NCI-H526 treated with DMSO at 0.1 percent for 48 hours (cell line): ENCODE data around the gene SUV39H1.
"Not testable (repeated sequence)": the region's sequence is repeated elsewhere in the genome, so short reads cannot be mapped to it uniquely, and the experiment has no call there.

ENCODE experiments used
- DNase-seq: peaks from one replicate; lab custom pipeline; 2025; lab: John Stamatoyannopoulos, UW

Gene SUV39H1, protein sequence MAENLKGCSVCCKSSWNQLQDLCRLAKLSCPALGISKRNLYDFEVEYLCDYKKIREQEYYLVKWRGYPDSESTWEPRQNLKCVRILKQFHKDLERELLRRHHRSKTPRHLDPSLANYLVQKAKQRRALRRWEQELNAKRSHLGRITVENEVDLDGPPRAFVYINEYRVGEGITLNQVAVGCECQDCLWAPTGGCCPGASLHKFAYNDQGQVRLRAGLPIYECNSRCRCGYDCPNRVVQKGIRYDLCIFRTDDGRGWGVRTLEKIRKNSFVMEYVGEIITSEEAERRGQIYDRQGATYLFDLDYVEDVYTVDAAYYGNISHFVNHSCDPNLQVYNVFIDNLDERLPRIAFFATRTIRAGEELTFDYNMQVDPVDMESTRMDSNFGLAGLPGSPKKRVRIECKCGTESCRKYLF

DNA sequence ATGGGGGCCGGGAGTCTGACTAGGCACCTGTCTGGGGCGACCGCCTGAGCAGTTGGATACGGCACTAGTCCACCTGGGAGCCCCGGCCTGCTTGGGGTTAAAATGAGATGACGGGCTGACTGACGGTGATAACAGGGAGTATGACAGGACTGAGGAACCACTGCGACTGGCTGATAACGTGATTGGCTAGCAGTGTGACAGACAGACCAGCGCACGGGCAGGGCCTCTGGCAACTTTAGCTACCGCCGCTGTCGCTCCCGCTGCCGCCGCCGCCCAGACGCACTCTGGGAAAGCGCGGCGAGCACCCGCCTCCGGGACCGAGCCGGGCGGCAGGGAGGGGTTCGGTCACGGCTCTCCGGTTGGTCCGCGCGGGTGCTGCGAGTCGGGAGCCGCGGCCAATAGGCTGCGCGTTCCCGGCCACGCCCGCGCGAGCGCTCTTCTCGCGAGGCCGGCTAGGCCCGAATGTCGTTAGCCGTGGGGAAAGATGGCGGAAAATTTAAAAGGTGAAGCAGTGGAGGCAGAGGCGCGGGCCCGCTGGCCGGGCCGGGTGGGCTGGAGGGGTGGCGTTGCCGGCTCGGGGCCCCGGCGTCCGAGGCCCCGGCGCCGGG, at the start of gene SUV39H1:
SUV39H1 (plus strand) TSS at position 434 of the 608 bp plus-strand sequence; CDS start at position 485, 51 bp downstream.
- DNase-seq = peak; percentile 68

DNA sequence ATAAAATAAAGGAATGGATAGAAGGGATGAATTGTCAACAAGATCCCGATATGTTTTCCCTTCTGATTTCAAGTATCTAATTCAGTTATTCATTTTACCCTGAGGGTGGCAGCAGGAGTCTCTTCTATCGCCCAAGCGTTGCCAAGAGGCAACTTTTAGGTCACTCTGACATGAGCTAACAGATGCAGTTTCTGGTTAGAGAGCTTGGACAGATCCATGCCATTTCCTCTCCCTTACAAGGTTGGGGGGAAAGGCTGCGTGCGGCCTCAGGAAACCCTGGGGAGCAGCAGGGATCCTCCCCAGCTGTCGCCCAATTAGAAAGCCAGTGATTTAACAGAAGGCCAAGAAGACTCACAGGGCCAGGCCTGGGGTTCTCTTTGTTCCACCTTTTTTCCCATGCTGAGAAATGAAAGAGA, 48.2 kb upstream of the SUV39H1 start:
- no peak for DNase-seq

DNA sequence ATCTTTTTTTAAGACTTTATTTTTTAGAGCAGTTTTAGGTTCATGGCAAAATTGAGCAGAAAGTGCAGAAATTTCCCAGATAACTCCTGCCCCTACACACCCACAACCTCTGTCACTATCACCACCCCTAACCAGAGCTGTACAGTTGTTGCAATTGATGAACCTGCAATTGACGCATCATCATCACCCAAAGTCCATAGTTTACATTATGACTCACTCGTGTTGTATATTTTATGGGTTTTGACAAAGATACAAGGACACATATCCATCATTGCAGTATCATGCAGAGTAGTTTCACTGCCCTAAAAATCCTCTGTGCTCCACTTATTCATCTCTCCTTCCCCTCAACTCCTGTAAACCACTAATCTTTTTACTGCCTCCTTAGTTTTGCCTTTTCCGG, 47.4 kb upstream of the SUV39H1 start:
- DNase-seq = no peak

DNA sequence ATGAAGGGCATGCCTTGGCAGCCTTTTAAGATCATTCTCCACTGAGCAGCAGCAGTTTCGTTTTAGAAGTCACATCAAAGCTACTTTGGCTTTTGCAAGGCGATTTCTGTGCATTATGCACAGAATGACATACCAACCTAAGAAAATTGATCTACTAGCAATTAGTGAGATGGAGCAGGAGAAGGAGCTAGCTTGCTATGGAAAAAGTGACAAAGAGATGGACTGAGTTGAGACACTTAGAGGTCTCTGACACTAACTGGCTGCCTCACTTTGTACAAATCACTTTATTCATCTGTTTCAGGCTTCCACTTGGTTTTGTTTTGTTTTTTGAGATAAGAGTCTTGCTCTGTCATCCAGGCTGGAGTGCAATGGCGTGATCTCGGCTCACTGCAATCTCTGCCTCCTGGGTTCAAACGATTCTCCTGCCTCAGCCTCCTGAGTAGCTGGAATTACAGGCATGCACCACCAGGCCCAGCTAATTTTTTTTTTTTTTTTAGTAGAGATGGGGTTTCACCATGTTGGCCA, 44.4 kb upstream of the SUV39H1 start:
- not testable (repeated sequence) for DNase-seq

DNA sequence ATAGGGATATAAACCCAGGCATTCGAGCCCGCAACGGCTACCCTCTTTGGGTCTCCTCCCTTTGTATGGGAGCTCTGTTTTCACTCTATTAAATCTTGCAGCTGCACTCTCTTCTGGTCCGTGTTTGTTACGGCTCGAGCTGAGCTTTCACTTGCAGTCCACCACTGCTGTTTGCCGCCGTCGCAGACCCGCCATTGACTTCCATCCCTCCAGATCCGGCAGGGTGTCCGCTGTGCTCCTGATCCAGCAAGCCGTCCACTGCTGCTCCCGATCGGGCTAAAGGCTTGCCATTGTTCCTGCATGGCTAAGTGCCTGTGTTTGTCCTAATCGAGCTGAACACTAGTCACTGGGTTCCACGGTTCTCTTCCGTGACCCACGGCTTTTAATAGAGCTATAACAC, 41.8 kb upstream of the SUV39H1 start:
- not testable (repeated sequence) for DNase-seq

DNA sequence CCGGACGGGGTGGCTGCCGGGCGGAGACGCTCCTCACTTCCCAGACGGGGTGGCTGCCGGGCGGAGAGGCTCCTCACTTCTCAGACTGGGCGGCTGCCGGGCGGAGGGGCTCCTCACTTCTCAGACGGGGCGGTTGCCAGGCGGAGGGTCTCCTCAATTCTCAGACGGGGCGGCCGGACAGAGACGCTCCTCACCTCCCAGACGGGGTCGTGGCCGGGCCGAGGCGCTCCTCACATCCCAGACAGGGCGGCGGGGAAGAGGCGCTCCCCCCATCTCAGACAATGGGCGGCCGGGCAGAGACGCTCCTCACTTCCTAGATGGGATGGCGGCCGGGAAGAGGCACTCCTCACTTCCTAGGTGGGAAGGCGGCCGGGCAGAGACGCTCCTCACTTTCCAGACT, 36.8 kb upstream of the SUV39H1 start:
- not testable (repeated sequence) for DNase-seq

DNA sequence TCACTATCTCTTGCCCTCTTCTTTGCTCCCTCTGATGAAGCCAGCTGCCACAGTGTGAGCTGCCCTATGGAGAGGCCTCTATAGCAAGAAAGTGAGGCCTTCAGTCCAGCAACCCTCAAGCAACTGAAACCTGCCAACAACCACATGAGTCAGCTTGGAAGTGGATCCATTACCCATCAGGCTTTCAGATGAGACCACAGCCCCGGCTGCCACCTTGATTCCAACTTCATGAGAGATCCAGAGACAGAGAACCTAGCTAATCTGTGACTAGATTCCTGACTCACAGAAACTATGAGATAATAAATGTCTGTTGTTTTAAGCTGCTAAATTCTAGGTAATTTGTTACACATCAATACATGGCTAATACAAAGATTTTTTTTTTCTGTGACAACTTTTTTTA, 33.3 kb upstream of the SUV39H1 start:
- no peak for DNase-seq

DNA sequence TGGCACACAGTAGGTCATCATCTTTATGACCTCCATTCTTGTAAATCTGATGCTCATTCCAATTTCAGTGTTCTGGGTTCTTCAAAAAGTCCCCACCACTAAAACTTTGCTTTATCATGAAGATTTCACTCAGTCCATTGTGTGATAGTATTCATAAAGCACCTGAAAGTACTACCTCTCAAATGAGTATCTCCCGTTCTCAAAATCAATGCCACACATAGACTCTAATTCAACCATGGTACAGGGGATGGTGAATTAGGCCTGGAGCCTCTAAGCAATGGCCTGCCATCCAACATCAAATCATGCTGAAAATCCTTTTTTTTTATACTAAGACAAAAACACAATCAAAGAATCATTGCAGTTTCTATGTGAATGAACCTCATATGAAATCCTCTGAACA, 32.4 kb upstream of the SUV39H1 start:
- DNase-seq = no peak

DNA sequence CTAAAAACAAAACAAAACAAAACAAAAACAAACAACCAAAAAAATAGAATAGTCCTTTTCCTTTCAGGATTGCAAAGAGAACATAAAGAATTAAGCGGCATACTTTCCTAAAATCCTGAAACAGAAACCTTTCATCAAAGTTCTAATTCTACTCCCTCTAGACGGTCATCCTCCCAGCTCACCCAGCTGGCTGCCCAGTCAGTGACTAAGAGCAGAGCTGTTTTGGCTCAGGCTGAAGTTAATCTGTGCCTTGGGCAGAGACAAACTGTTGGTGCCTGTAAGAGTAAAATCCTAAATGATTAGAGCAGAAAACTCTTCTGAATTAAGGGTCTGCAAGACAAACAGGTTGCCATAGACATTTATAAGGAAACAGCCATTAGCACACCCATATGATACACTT, 30.5 kb upstream of the SUV39H1 start:
- no peak for DNase-seq

DNA sequence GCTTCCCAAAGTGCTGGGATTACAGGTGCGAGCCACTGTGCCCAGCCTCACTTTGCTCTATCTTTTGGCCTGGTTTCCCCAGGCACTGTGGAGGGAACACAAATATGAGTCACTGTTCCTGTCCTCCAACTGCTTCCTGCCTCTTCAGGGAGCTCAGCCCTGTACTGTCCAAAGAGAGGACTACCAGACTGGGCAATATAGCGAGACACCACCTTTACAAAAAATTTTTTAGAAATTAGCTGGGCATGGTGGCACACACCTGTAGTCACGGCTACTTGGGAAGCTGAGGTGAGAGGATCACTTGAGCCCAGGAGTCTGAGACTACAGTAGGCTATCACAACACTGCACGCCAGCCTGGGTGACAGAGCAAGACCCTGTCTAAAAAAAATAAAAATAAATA, 29.9 kb upstream of the SUV39H1 start:
- no peak for DNase-seq

DNA sequence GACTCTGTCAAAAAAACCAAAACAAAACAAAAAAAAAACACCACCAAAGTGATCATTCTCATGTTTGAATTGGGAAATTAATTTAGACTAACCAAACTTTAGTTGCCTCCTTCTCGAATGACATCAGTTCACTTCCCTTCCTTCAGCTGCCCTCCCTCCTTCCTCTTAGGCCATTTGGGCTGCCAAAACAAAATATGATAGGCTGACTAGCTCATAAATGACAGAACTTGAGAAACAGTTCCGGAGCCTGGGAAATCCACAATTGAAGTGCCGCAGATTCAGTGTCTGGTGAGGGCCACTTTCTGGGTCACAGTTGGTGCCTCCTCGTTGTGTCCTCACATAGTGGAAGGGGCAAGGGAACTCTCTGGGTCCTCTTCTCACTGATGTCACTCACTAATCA, 29.0 kb upstream of the SUV39H1 start:
- no peak for DNase-seq

DNA sequence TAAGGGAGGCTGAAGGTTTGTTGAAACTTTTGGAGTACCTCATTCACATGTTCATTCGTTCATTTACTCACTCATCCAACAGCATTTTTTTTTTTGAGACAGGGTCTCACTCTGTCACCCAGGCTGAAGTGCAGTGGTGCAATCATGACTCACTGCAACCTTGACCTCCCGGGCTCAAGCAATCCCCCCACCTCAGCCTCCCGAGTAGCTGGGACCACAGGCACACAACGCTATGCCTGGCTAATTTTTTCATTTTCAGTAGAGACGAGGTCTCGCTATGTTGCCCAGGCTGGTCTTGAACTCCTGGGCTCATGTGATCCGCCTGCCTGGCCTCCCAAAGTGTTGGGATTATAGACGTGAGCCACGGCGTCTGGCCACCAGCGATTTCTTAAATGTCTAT, 28.3 kb upstream of the SUV39H1 start:
- DNase-seq = not testable (repeated sequence)

DNA sequence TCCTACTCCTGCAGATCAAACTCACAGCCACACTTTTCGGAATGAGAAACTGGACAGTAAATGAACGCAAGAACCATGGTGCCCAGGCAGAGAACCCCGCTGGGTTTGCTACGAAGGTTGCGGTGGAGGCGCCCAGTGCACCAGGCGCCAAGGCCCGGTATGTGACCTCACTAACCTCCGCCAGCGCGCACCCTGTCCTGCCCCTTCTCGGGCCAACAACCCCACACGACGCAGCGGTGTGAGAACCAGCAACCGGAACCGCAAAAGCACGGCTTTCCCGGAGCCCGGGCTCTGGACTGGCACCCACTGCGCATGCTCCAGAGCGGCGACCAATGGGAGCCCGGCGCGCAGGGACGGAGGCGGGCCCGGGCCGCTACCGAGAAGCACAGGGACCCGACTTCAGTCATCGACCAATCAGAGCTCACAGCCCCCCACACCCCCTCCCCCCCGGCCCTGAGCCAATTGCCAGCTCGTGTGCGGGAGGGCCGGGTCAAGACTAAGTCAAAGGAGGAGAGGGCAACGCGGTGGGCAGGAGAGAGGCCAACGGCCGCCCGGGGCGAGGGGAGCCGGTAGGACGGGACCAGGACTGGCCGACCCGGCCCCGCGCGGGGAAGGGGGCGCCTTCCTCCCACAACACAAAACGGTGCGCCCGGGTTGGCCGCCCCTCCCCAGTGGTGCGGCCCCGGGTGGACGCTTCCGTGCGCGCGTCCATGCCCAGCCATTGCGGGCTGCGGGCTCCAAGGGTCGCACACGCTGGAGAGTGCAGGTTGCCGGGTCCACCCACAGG, 20.2 kb upstream of the SUV39H1 start:
- peak; percentile 81 for DNase-seq

DNA sequence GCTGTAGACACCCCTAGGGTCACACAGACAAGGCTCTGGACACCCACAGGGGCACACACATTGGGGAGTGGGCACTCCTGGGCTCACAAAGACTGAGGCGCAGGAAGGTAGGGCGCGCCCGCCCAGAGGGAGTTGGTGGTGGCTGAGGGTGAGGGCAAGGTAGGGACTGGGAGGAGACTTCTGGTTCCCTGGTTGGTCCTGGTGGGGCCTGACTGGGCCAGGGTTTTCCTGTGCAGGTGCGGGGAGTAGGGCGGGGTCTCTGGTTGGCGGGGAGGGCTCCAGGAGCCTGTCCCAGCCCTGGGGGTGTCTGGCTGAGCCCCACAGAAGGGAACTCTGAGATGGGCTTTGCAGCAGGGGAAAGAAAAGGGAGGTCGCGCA, 19.7 kb upstream of the SUV39H1 start:
- DNase-seq = no peak

DNA sequence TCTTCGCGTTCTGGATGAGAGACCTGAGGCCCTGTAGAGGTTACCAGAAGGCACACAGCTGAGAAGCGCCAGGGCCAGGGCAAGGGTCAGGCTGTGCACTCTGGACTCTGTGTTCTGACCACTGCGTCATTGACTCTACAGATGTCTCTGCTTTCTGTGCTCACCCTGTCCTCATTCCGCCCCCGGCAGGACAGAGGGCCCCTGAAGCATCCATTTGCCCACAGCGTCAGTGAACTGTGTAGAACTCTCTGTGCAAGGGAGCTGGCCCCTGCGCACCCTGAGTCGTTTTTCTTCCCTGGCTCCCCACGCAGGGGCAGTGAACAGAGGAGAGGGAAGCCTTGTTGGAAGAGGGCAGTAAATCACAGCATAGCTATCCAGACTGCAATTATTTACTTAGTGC, 19.0 kb upstream of the SUV39H1 start:
- no peak for DNase-seq

DNA sequence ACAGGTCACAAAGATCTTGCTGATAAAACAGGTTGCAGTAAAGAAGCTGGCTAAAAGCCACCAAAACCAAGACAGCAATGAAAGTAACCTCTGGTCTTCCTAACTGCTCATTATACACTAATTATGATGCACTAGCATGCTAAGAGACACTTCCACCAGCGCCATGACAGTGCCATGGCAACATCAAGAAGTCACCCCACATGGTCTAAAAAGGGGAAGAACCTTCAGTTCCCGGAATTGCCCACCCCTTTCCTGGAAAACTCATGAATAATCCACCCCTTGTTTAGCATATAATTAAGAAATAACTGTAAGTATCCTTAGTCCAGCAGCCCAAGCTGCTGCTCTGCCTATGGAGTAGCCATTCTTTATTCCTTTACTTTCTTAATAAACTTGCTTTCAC, 16.1 kb upstream of the SUV39H1 start:
- DNase-seq = not testable (repeated sequence)

DNA sequence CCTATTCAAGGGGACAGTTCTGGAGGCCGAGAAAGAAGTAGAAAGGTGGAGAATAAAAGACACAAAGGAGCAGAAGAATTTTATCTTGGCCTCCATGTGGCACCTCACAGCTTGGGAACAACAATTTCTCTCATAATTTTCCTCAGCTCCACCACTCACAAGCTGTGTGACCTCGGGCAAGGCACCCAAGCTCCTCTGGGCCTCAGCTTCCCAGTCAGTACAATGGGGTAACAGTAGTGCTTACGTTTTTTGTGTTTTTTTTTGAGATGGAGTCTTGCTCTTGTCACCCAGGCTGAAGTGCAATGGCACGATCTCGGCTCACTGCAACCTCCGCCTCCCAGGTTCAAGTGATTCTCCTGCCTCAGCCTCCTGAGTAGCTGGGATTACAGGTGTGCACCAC, 15.6 kb upstream of the SUV39H1 start:
- not testable (repeated sequence) for DNase-seq

DNA sequence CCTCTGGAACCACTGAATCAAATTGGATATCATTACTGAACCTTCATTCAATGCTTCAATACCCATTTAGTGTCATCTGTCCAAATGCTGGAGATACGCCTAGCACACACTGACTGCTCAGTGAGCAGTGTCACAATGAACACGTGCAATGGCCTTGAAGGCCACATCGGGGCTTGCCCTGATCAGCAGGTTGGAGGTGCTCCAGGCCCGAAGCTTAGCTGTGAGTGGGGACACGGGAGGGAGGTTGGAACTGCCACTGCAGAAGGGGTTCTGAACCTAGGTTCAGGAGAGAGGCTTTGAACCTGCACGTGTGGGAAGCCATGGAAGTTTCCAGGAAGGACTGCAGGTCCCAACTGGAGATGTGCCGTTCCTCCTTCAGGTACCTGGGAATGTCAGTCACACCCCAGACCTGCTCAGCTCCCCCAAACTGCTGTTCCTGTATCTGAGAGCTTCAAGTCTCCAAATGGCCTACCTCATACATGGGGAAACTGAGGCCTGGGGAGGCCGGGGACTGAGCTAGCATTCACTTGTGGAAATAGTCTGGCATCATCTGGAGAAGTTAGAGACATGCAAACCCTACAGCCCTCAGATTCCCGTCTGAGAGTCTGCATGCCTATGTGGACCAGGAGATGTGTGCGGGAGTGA, 14.9 kb upstream of the SUV39H1 start:
- DNase-seq = no peak

DNA sequence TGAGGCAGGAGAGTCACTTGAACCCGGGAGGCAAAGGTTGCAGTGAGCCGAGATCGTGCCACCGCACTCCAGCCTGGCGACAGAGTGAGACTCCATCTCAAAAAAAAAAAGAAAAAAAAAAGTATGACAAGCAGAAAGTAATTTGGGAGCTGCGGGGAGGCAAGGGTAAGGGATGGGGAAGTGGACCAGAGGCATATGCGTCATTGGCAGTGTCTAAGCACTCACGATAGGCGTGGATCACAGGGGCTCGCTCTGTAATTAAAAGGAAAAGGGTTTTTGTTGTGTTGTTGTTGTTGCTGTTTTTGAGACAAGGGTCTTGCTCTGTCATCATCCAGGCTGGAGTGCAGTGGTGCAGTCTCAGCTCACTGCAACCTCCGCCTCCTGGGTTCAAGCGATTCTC, 13.7 kb upstream of the SUV39H1 start:
- not testable (repeated sequence) for DNase-seq

DNA sequence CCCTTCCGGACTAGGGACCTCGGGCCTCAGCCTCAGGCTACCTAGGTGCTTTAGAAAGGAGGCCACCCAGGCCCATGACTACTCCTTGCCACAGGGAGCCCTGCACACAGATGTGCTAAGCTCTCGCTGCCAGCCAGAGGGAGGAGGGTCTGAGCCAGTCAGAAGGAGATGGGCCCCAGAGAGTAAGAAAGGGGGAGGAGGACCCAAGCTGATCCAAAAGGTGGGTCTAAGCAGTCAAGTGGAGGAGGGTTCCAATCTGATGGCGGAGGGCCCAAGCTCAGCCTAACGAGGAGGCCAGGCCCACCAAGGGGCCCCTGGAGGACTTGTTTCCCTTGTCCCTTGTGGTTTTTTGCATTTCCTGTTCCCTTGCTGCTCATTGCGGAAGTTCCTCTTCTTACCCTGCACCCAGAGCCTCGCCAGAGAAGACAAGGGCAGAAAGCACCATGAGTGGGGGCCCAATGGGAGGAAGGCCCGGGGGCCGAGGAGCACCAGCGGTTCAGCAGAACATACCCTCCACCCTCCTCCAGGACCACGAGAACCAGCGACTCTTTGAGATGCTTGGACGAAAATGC, 13.0 kb upstream of the SUV39H1 start, which contains the start of gene WAS:
WAS (plus strand) TSS at position 389 of the 572 bp plus-strand sequence; CDS start at position 444, 55 bp downstream.
- DNase-seq = no peak

DNA sequence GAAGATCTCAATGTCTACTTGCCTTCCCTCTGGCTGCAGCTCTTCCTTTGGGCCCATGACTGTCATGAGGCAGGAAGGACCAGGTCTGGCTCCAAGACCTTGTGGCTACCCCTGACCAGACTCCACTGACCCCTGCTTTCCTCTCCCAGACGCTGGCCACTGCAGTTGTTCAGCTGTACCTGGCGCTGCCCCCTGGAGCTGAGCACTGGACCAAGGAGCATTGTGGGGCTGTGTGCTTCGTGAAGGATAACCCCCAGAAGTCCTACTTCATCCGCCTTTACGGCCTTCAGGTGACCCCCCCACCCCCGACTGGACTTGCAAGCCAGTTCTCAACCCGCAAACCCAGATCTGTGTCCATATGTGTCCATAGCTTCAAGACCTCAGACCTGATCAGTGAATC, 12.4 kb upstream of the SUV39H1 start:
- no peak for DNase-seq

DNA sequence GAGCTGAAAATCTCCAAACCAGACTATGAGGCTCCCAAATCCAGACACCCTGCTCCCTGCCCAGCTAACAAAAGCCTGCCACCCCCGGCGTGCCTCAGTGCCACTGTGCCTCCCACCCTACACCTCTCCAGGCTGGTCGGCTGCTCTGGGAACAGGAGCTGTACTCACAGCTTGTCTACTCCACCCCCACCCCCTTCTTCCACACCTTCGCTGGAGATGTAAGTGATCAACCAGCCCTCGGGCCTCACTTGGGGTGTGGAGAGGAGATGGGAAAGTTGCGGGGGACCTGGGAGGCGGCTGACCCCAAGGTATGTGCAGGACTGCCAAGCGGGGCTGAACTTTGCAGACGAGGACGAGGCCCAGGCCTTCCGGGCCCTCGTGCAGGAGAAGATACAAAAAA, 11.1 kb upstream of the SUV39H1 start:
- no peak for DNase-seq
